Heart left ventricle (tissue), 16 donors: ENCODE data around the gene PPCDC. TPM values are rescaled to one million over a fixed set of nuclear protein-coding genes. Genes with fewer than 3 reads are reported as not detected.

ENCODE experiments used
- ATAC-seq, 4 donors: fragments of 200-7000 bp; cut with Tn5 transposase; one replicate each; pipeline ENCODE4 v1.9.1; 2020 to 2022; ENCODE audit warnings: moderate library complexity in 4 of 4, mild to moderate bottlenecking in 3 of 4, moderate number of reproducible peaks in 1 of 4
- DNase-seq, 5 donors: peaks; one replicate each; pipeline ENCODE4 v3.0.0-alpha.2; 2020
- H3K27ac ChIP-seq, 12 donors: fragments of 200-600 bp; sonication (generic) in 4 of 12; one replicate each; pipeline versions ENCODE4 v1.5.0 to v1.8.0; 2016 to 2022; ENCODE audit warnings: mild to moderate bottlenecking in 2 of 12
- H3K27me3 ChIP-seq, 9 donors: fragments of 200-600 bp; sonication (generic) in 2 of 9; one replicate each; pipeline versions ENCODE4 v1.5.1 to v1.8.0; 2016 to 2022; ENCODE audit warnings: mild to moderate bottlenecking in 3 of 9
- H3K36me3 ChIP-seq, 9 donors: fragments of 200-600 bp; sonication (generic) in 2 of 9; one replicate each; pipeline versions ENCODE4 v1.5.0 to v1.8.0; 2018 to 2022; ENCODE audit warnings: mild to moderate bottlenecking in 2 of 9
- H3K4me1 ChIP-seq, 12 donors: fragments of 200-600 bp; sonication (generic) in 4 of 12; one replicate each; pipeline versions ENCODE4 v1.5.0 to v1.8.0; 2016 to 2022; ENCODE audit warnings: mild to moderate bottlenecking in 3 of 12
- H3K4me3 ChIP-seq, 12 donors: fragments of 200-600 bp; sonication (generic) in 4 of 12; one replicate each; pipeline versions ENCODE4 v1.5.0 to v1.8.0; 2017 to 2022; ENCODE audit warnings: mild to moderate bottlenecking in 9 of 12, moderate library complexity in 4 of 12
- H3K9me3 ChIP-seq, 12 donors: fragments of 200-600 bp; sonication (generic) in 4 of 12; one replicate each; pipeline versions ENCODE4 v1.5.0 to v1.8.0; 2016 to 2022; ENCODE audit warnings: mild to moderate bottlenecking in 1 of 12
- POLR2A ChIP-seq, 2 donors: fragments of 450-650 bp; IDR thresholded peaks; one replicate each; pipeline ENCODE4 v1.6.1; 2017; ENCODE audit warnings: antibody characterized with exemption in 2 of 2, mild to moderate bottlenecking in 2 of 2, moderate library complexity in 2 of 2
- WGBS, 4 donors: extraction: QIAGEN DNeasy Blood & Tissue Kit in 2 of 4; methylation state at CpG; one replicate each; pipeline versions ENCODE4 v1.1.5 to v1.1.7; 2013 to 2018; 5-methylcytosine and 5-hydroxymethylcytosine counted together
- intact Hi-C, 10 donors: fragments of 100-400 bp; cut with DNase I; formaldehyde crosslinking; loops; one replicate each; pipeline versions ENCODE4 v1.11.1 to v1.14.2; 2022
- polyA plus RNA-seq, 2 donors: library from polyadenylated mRNA; stranded (reverse); fragments of 200-250 nt; gene quantifications; one replicate each; pipeline ENCODE4 v1.2.3, GENCODE V29; 2013
- total RNA-seq, 9 donors: library from RNA; depleted of rRNA in 2 of 9; stranded (reverse); fragments of >200 nt in 2 of 9; fragmentation: NEBNext Ultra II Directional in 3 of 9; extraction: Animal tissue kit (Norgen Biotek cat#: 25700) in 3 of 9; gene quantifications; one replicate each; pipeline versions ENCODE4 v1.1.0 to v1.2.4, GENCODE V29; 2016 to 2023
- TF ChIP-seq, protein P1 (sequence below), 12 donors: fragments of 200-600 bp; sonication (generic) in 4 of 12; IDR thresholded peaks; one replicate each; pipeline versions ENCODE4 v1.5.0 to v1.8.0; 2018 to 2022; ENCODE audit warnings: antibody characterized with exemption in 12 of 12, mild to moderate bottlenecking in 5 of 12
- donor health status: ischemic (EF 13 %, LVEDD 7.1; RV severe dilation, severe dysfunction).
- donor health status: healthy with polysubstance abuse.
- donor health status: DM: no; HTN: yes; CAD: no.
- donor health status: DM: no; HTN: no; CAD: no.
- donor health status: ischemic (EF 25% LVEDD 6.9; RV normal size, moderate dysfunction).
- donor health status: ischemic (EF 25% LVEDD 5.7; RV mildly dilated, moderate dysfunction).
- donor health status: healthy.
- donor health status: DM: yes; HTN: yes; CAD: no.
- donor health status: ischemic (EF 35%, LVEDD 5.7; RV mildly dilated, moderate dysfunction).
- donor health status: nonischemic (EF 11% LVEDD 7.7; RV severe dilation, severe dysfunction).
- donor health status: DM: yes; HTN: yes; CAD: no.
- donor health status: PGD.
- donor health status: ischemic (EF 29% LVEDD 5.4; RV normal size, mild dysfunction).
- donor health status: nonischemic (EF 23%, LVEDD 6.1; RV moderate dilation, normal function).

PPCDC gene
- total and polyA plus RNA-seq, 11 donors, result 3.6 to 13.0 (median 5.7) TPM

DNA sequence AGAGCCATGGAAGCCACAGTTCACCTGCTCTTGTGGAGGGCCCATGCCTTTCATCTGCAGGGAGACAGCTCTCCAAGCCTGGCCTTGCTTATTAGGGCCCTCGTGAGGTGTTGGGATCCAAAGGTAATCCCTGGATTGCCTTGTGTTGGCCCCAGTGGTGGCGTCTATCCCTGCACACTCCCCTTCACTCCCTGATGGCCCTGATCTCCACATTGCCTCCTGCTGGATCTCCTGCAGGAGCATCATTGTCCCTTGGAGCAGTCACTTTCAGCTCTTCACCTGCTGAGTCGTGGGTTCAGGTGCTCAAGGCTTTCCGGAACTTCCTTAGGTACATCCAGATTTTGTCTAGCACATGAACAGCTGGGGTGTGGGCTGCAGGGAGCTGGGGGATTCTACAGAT lies 7.0 kb downstream of the PPCDC start:
- TF ChIP-seq, protein P1, sequence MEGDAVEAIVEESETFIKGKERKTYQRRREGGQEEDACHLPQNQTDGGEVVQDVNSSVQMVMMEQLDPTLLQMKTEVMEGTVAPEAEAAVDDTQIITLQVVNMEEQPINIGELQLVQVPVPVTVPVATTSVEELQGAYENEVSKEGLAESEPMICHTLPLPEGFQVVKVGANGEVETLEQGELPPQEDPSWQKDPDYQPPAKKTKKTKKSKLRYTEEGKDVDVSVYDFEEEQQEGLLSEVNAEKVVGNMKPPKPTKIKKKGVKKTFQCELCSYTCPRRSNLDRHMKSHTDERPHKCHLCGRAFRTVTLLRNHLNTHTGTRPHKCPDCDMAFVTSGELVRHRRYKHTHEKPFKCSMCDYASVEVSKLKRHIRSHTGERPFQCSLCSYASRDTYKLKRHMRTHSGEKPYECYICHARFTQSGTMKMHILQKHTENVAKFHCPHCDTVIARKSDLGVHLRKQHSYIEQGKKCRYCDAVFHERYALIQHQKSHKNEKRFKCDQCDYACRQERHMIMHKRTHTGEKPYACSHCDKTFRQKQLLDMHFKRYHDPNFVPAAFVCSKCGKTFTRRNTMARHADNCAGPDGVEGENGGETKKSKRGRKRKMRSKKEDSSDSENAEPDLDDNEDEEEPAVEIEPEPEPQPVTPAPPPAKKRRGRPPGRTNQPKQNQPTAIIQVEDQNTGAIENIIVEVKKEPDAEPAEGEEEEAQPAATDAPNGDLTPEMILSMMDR (IDR thresholded peaks at IDR 0.05), result no peak
- TF ChIP-seq POLR2A (IDR thresholded peaks at IDR 0.05), result no peak
- H3K27ac ChIP-seq, result peak overlapping the region in 11 of 12 donors; percentile 61 to 87 (median 80)
- no peak for ATAC-seq
- H3K9me3 ChIP-seq, result no peaks in the 10 kb centered on the region
- no peaks in the 10 kb centered on the region for H3K27me3 ChIP-seq
- H3K4me3 ChIP-seq, result no peak overlapping the region
- peak in 1 of 5 donors; percentile 18 for DNase-seq
- peaks cover 9 to 64% (median 31%) of the 10 kb centered on the region in 12 donors for H3K4me1 ChIP-seq
- H3K36me3 ChIP-seq, result peaks cover 0 to 7% (median 0%) of the 10 kb centered on the region in 9 donors
- intact Hi-C loops, result loop anchor here in 2 of 10 donors (10.0 kb wide), 1 partner anchor 274 kb away; no protein-coding TSS in a partner anchor
- WGBS, 4 donors, result 88 to 96% (median 93%) methylated on average over 3 to 4 of the region's 4 CpGs

DNA sequence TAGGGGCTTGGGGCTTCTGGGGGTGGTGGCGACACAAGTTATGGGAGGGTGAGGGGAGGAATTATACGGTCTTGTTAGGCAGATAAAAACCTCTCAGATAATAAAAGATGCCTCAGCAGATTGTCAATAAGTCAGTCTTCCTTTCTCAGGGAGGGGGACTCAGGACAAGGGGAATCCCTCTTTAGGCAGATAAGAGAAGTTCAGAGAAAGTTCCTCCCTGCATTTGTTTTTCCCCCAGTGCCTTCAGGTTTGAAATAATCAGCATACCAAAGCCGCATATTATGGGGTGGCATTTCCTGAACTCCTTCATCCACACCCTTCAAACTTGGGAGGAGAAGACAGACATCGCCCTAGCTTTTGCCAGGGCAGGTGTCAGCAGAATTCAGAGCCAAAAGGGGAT lies 8.5 kb downstream of the PPCDC start:
- H3K4me3 ChIP-seq, result no peak overlapping the region
- 58 to 64% (median 62%) methylated on average over 4 of the region's 4 CpGs for WGBS, 4 donors
- no peaks in the 10 kb centered on the region for H3K9me3 ChIP-seq
- no peak for TF ChIP-seq POLR2A (IDR thresholded peaks at IDR 0.05)
- TF ChIP-seq, protein P1 (IDR thresholded peaks at IDR 0.05), result no peak
- H3K27ac ChIP-seq, result peak overlapping the region in 3 of 12 donors; percentile 12 to 26 (median 19)
- no peaks in the 10 kb centered on the region for H3K27me3 ChIP-seq
- no peak for ATAC-seq
- H3K36me3 ChIP-seq, result no peaks in the 10 kb centered on the region
- DNase-seq, result no peak
- peaks cover 9 to 58% (median 31%) of the 10 kb centered on the region in 12 donors for H3K4me1 ChIP-seq
- intact Hi-C loops, result loop anchor here in 2 of 10 donors (10.0 kb wide), 1 partner anchor 273 kb away; no protein-coding TSS in a partner anchor

DNA sequence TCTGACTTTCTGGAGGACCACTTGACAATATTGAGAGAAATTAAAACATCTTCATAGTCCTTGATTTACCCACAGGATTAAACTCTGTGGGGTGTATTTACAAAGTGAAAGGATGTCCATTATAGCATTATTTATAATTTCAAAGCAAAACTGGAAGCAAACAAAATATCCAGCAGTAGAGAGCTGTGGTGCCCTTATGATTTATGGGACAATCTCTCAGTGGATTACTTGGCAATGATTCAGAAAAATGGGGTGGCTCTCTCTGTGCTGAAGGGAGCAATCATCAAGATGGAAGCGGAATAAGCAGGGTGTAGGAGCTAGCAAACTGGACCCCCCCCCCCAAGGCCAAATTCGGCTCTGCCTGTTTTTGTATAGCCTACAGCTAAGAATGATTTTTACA lies 9.0 kb downstream of the PPCDC start:
- TF ChIP-seq, protein P1 (IDR thresholded peaks at IDR 0.05), result no peak
- no peak for TF ChIP-seq POLR2A (IDR thresholded peaks at IDR 0.05)
- intact Hi-C loops, result loop anchor here in 2 of 10 donors (10.0 kb wide), 1 partner anchor 272 kb away; no protein-coding TSS in a partner anchor
- WGBS, 4 donors, result 91 to 100% (median 94%) methylated on average over 2 of the region's 2 CpGs
- Histone ChIP-seq H3K27me3 (no peaks in the 10 kb centered on the region), H3K4me1 (peaks cover 9 to 59% (median 31%) of the 10 kb centered on the region in 12 donors), H3K4me3 (no peak overlapping the region), H3K36me3 (no peaks in the 10 kb centered on the region), H3K27ac (peak overlapping the region in 3 of 12 donors; percentile 12 to 26 (median 19)), H3K9me3 (no peaks in the 10 kb centered on the region)
- ATAC-seq (no peak), DNase-seq (no peak)

DNA sequence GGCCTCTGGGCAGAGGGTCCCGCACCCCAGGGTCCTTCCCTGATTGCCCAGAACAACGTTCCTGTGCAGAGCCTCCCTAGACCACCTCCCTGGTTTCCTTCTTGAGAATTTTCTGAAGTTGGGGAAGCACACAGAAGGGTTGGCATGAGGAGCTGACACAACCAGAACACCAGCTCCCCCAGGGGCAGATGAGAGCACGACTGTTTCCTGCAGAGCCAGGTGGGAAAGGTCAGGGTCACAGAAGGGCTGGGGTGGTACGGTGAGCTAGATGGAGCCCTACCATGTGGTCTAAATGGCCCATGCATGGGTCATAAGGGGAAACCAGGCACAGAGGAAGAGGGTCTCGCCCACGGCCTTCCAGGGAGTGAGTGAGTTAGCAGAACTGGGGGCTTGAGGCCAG lies 10.4 kb downstream of the PPCDC start:
- no peak for ATAC-seq
- H3K4me1 ChIP-seq, result peaks cover 9 to 66% (median 28%) of the 10 kb centered on the region in 12 donors
- 82 to 97% (median 86%) methylated on average over 5 to 6 of the region's 6 CpGs for WGBS, 4 donors
- TF ChIP-seq, protein P1 (IDR thresholded peaks at IDR 0.05), result no peak
- TF ChIP-seq POLR2A (IDR thresholded peaks at IDR 0.05), result no peak
- no peaks in the 10 kb centered on the region for H3K36me3 ChIP-seq
- peak in 1 of 5 donors; percentile 8 for DNase-seq
- no peaks in the 10 kb centered on the region for H3K27me3 ChIP-seq
- intact Hi-C loops, result loop anchor here in 2 of 10 donors (10.0 kb wide), 1 partner anchor 271 kb away; no protein-coding TSS in a partner anchor
- H3K27ac ChIP-seq, result no peak overlapping the region
- no peak overlapping the region for H3K4me3 ChIP-seq
- no peaks in the 10 kb centered on the region for H3K9me3 ChIP-seq
